Tibial artery (tissue), 4 donors: Measurements from ENCODE around the gene ATP11A.

Experiments
- DNase-seq, 2 donors: peaks; one replicate each; pipeline ENCODE4 v3.0.0-alpha.2; 2019
- H3K27ac ChIP-seq, 2 donors: fragments of 200-600 bp; sonication (generic) in 1 of 2; 1 replicate in 1 of 2; 2 replicates in 1 of 2; pipeline ENCODE4 v1.5.1; 2018 to 2019; ENCODE audit warnings: mild to moderate bottlenecking in 1 of 2
- H3K27me3 ChIP-seq, 2 donors: fragments of 200-600 bp; sonication (generic) in 1 of 2; one replicate each; pipeline versions ENCODE4 v1.5.1 to v1.6.0; 2016 to 2019
- H3K36me3 ChIP-seq, 3 donors: fragments of 200-600 bp; sonication (generic) in 2 of 3; one replicate each; pipeline ENCODE4 v1.5.1; 2016 to 2019; ENCODE audit warnings: mild to moderate bottlenecking in 2 of 3
- H3K4me1 ChIP-seq, 4 donors: fragments of 200-600 bp; sonication (generic) in 2 of 4; 1 replicate in 3 of 4; 2 replicates in 1 of 4; pipeline ENCODE4 v1.5.1; 2016 to 2019
- H3K4me3 ChIP-seq, 2 donors: fragments of 200-600 bp; sonication (generic) in 1 of 2; 1 replicate in 1 of 2; 2 replicates in 1 of 2; pipeline ENCODE4 v1.5.1; 2018 to 2019; ENCODE audit warnings: mild to moderate bottlenecking in 2 of 2
- H3K9me3 ChIP-seq, 3 donors: fragments of 200-600 bp; sonication (generic) in 1 of 3; one replicate each; pipeline ENCODE4 v1.5.1; 2016 to 2019
- intact Hi-C: fragments of 100-400 bp; cut with DNase I; formaldehyde crosslinking; loops from one replicate; pipeline ENCODE4 v1.15.0; 2023; ENCODE audit warnings: low total_unique reads
- TF ChIP-seq, protein P1 (sequence below), 2 experiments: fragments of 200-600 bp in 1 of 2; fragments of 450-650 bp in 1 of 2; IDR thresholded peaks; one replicate each; pipeline ENCODE4 v1.5.1; 2017 to 2019; ENCODE audit warnings: antibody characterized with exemption in 2 of 2, mild to moderate bottlenecking in 1 of 2, moderate library complexity in 1 of 2

The ATP11A gene

GRCh38 chr13:112822851-112823250 lies 133.0 kb downstream of the ATP11A start:
- TF ChIP-seq, protein P1, sequence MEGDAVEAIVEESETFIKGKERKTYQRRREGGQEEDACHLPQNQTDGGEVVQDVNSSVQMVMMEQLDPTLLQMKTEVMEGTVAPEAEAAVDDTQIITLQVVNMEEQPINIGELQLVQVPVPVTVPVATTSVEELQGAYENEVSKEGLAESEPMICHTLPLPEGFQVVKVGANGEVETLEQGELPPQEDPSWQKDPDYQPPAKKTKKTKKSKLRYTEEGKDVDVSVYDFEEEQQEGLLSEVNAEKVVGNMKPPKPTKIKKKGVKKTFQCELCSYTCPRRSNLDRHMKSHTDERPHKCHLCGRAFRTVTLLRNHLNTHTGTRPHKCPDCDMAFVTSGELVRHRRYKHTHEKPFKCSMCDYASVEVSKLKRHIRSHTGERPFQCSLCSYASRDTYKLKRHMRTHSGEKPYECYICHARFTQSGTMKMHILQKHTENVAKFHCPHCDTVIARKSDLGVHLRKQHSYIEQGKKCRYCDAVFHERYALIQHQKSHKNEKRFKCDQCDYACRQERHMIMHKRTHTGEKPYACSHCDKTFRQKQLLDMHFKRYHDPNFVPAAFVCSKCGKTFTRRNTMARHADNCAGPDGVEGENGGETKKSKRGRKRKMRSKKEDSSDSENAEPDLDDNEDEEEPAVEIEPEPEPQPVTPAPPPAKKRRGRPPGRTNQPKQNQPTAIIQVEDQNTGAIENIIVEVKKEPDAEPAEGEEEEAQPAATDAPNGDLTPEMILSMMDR (IDR thresholded peaks at IDR 0.05): no peak
- Histone ChIP-seq H3K4me3 (no peak overlapping the region), H3K36me3 (peaks cover 27 to 87% (median 68%) of the 10 kb centered on the region in 3 donors), H3K9me3 (no peaks in the 10 kb centered on the region), H3K4me1 (no peaks in the 10 kb centered on the region), H3K27me3 (no peaks in the 10 kb centered on the region), H3K27ac (no peak overlapping the region)
- peak in 1 of 2 donors; percentile 62 for DNase-seq
- intact Hi-C loops: no loop called here

DNA sequence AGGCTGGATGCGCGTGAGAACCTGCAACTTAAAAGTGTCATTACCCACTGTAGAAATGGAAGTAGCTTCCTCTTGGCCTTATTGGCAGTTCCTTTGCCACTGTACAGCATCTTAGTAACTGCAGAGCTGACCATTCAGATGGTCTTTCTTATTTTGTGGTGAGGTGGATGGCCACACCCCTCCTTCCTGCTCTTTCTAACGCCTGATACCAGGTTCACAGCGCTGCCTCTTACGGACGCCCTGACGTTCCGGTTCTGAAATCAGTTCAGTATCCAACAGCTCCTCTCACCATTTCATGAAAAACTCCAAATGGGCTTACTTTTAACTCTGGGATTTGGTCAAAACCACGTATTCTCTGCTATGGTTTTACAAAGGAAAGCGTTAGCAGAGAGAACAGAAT lies 134.6 kb downstream of the ATP11A start:
- DNase-seq: no peak
- no peaks in the 10 kb centered on the region for H3K4me1 ChIP-seq
- intact Hi-C loops: no loop called here
- no peaks in the 10 kb centered on the region for H3K27me3 ChIP-seq
- no peak overlapping the region for H3K4me3 ChIP-seq
- peaks cover 22 to 83% (median 52%) of the 10 kb centered on the region in 3 donors for H3K36me3 ChIP-seq
- no peak overlapping the region for H3K27ac ChIP-seq
- TF ChIP-seq, protein P1 (IDR thresholded peaks at IDR 0.05): no peak
- H3K9me3 ChIP-seq: no peaks in the 10 kb centered on the region

DNA sequence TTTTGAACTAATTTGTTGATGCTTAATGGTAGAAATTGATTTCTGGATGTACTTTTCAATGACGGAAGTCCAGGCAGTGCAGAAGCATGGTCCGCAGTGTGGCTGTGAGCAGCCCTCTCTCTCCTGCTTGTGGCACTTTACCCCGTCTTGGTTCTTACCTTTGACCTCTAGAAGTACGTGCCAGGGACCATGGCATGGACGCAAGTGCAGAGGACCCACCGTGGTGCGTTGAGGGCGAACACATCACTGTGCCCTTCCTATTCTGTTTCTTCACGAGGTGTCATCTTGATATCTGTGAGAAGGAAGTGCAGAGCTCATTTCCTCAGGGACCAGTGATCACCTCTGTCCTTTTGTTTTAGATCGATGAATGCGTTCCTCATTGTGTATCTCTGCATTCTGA lies 135.2 kb downstream of the ATP11A start:
- TF ChIP-seq, protein P1 (IDR thresholded peaks at IDR 0.05): no peak
- H3K27ac ChIP-seq: no peak overlapping the region
- peaks cover 16 to 77% (median 46%) of the 10 kb centered on the region in 3 donors for H3K36me3 ChIP-seq
- H3K27me3 ChIP-seq: no peaks in the 10 kb centered on the region
- no peaks in the 10 kb centered on the region for H3K4me1 ChIP-seq
- DNase-seq: no peak
- H3K9me3 ChIP-seq: no peaks in the 10 kb centered on the region
- intact Hi-C loops: no loop called here
- no peak overlapping the region for H3K4me3 ChIP-seq

- Histone ChIP-seq H3K36me3 (peaks cover 12 to 69% (median 39%) of the 10 kb centered on the region in 3 donors), H3K9me3 (no peaks in the 10 kb centered on the region), H3K4me3 (no peak overlapping the region), H3K4me1 (no peaks in the 10 kb centered on the region), H3K27me3 (no peaks in the 10 kb centered on the region), H3K27ac (no peak overlapping the region)
- TF ChIP-seq, protein P1 (IDR thresholded peaks at IDR 0.05): no peak
- intact Hi-C loops: no loop called here
- DNase-seq: peak in 1 of 2 donors; percentile 20
Measured at GRCh38 chr13:112825875-112826274, 136.0 kb downstream of the ATP11A start.

- intact Hi-C loops: no loop called here
Measured at GRCh38 chr13:112826565-112826964, 136.7 kb downstream of the ATP11A start.

More at GRCh38 chr13:112826565-112826964, 136.7 kb downstream of the ATP11A start:
- H3K4me3 ChIP-seq: no peak overlapping the region
- TF ChIP-seq, protein P1 (IDR thresholded peaks at IDR 0.05): no peak
- DNase-seq: no peak
- no peaks in the 10 kb centered on the region for H3K27me3 ChIP-seq
- H3K27ac ChIP-seq: no peak overlapping the region
- peaks cover 16 to 76% (median 46%) of the 10 kb centered on the region in 3 donors for H3K36me3 ChIP-seq
- no peaks in the 10 kb centered on the region for H3K4me1 ChIP-seq
- no peaks in the 10 kb centered on the region for H3K9me3 ChIP-seq
